HS-5 (cell line): ENCODE data around the gene ZYG11B.
"Not testable (repeated sequence)": the region's sequence is repeated elsewhere in the genome, so short reads cannot be mapped to it uniquely, and the experiment has no call there.

Experiments
- DNase-seq: peaks from one replicate; pipeline ENCODE4 v3.0.0-alpha.2; 2012; ENCODE audit warnings: low read depth

ZYG11B gene

DNA sequence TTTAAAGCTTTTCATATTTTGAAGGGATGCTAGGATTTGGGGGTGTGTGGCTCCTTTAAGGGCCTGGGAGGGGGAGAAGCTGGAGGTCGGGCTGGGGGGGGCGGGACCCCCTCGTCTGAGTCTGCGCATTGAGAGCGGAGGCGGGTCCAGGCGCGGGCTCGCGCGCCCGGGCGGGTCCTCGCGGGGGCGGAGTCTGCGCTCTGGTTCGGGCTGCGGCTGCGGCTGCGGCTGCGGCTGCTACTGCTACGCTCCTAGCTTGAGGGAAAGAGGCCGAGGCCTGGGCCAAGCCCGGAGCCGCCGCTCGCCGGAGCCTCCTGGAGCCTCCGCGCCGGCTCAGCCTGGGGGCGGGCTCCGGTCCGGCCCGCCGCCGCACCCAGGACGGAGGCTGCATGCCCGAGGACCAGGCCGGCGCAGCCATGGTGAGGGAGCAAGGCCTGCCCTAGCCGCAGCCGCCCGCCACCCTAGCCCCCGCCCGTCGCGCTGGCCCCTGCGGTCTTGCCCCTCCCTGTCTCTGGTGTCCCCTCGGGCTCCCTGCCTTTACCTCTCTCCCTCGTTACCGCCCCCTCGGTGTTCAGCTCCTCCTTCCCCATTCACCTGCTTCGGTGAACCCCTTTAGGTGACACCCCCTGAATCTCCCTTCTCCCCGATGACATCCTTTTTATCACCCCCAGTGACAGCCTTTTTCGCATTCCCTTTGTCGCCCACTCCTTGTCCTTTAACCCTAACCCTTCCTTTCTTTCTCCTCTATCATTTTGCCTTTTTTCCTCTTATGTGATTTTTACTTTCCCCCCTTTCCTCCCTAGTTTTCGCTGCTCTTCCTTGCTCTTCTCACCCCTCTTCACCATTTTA is at the start of gene ZYG11B:
Gene ZYG11B (plus strand): TSS at position 189 of the 849 bp plus-strand sequence. CDS start 201 bp downstream, at position 390.
- peak; percentile 40 for DNase-seq

DNA sequence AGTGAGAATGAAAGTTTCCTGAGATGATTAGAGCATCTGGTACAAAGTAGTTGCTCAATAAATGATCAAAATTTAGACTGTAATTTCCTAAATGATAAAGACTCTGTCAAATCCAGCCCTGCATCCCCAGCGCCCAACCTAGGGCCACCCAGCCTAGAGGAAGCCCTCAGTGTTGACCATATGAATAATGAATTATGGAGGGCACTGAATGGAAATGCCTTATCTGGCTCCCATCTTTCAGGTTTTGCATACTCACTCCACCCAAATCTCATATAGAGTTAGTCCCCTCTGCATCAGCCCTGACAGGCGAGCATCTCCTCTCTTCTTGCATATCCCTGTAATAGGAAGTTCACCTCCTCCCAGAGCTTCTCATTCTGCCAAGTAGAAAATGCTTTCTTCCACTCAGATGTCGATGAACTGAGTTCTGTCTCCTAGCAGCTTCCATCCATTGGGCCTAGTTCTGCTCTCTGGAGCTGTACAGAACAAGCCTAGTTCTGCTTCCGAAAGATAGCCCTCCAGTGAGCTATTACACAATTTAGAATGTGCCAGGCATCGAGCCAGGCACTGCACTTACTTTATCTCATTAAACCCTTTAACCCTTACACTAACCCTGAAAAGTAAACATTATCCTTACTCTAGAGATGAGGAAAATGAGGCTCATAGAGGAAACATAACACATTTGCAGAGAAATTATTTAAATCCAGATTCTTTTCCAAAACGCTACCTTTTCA is 49.0 kb upstream of the ZYG11B start:
- no peak for DNase-seq

DNA sequence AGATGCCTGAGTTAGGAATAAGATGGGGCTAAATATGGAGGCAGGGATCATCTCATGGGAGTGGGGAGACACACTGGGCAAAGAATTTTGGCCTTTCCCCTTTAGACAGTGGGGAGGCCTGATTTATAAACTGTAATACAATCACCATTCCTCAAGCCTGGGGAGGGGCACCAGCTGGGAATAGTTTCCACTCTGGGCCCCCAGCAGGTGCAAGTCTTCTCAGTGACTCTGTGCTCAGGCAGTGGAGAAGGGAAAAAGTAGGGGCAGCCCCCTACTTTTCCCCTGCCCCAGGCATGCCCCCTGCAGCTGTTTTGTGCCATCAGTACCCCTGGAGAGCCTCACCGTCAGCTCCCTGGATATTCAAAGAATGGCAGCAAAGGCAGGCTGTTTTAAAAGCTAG is 47.2 kb upstream of the ZYG11B start:
- no peak for DNase-seq

DNA sequence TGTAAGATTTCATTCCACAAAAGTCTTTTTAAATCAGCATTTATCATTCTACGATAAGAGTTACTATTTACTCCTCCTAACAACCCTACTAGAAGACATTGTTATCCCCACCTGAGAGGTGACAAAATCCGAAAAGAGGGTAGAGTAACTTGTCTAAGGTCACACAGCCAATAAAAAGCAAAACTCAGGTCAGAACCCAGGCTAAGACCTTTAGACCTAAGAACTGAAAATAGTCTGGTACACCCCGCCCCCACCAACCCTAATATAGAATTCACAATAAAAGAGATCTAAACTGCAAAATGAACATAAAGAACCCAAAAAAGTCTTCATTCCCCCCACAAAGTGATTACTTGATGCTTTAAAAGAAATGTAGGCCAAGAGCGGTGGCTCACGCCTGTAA is 46.8 kb upstream of the ZYG11B start:
- no peak for DNase-seq

DNA sequence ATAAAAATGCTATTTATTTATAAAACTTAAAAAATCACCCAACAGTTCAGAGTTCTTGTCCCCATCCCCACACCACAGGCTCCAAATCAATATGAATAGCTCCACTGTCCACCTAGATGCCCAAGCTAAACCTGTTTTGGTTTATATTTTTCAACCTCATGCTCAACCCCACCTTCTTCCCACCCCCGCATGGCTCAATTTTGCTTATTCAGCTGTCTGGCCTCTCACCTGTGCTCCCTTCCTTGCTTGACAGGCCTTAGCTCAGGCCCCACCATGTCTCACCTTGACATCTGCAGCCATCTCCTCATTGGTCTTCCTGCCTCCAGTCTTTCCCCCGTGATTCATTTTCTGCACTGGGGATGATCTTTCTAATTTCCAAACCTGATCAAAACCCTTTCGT is 45.9 kb upstream of the ZYG11B start:
- DNase-seq: no peak

DNA sequence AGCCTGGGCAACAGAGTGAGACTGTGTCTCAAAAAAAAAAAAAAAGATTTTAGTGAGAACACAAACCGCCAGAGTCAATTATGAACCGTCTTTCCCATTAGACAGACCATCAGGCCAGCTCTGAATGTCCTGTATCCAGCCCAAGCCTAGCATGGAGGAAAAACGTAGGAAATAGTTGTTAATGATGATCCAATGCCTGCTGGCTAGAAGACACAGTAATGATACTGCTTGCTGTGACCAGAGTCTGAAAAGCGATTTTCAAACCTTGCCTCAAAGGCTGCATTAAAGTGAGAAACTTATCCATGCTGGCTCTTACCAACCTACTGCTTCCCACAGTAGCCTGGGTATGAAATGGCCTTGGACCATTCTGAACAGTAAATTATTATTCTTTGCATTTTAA is 45.1 kb upstream of the ZYG11B start:
- no peak for DNase-seq

DNA sequence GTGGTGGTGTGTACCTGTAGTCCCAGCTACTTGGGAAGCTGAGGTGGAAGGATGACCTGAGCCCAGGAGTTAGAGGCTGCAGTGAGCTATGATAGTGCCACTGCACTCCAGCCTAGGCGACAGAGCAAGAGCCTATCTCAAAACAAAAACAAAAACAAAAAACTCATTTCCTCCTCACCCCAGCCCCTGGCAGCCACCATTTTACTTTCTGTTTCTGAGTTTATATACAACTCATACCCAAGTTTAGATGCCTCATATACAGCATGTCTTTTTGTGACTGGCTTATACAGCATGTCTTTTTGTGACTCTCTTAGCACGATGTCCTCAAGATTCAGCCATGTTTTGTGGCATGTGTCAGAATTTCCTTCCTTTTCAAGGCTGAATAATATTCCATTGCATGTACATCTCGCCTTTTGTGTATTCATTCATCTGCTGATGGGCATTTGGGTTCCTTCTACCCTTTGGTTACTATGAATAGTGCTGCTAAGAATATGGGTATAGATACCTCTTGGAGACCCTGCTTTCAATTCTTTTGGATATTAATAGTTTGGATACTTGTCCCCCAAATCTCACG is 42.8 kb upstream of the ZYG11B start:
- DNase-seq: no peak

DNA sequence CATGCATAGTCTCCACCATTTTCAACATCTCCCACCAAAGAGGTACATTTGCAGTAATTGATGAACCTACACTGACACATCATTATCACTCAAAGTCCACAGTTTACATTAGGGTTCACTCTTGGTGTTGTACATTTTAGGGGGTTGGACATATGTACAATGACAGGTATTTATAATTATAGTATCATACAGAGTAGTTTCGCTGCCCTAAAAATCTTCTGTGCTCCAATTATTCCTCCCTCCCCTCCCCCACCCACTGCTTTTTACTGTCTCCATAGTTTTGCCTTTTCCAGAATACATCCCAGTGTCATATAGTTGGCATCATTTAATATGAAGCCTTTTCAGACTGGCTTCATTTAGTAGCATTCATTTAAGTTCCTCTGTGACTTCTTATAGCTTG is 41.7 kb upstream of the ZYG11B start:
- no peak for DNase-seq

DNA sequence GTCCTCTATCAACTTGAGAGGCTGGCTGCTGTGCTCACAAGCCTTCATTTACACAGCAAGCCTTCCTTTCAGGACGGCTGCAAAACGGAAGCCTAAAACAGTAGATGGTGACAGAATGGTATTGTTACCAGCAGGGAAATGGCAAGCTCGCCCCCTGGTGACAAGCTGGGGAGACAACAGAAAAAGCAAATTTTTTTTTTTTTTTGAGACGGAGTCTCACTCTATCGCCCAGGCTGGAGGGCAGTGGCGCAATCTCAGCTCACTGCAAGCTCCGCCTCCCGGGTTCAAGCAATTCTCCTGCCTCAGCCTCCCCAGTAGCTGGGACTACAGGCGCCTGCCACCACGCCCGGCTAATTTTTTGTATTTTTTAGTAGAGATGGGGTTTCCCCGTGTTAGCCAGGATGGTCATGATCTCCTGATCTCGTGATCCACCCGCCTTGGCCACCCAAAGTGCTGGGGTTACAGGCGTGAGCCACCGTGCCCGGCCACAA is 39.9 kb upstream of the ZYG11B start:
- not testable (repeated sequence) for DNase-seq

DNA sequence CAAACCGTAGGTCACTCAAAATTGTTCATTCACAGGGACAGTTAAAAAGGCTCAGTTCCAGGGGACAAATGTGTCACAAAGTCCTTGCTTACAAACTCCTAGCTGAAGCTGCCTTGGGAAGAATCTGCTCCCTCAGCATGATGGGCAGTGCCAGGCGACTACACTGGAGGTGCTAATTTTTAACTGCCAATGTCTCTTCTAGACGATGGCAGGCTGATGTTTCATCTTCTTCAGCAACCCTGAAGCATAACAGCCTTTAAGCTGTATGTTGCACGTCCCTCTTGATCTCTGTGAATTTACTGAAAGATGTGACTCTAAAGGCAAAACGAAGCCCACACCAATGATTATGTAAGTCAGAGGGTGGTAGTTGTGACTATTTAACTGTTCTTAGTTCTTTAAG is 39.4 kb upstream of the ZYG11B start:
- no peak for DNase-seq

DNA sequence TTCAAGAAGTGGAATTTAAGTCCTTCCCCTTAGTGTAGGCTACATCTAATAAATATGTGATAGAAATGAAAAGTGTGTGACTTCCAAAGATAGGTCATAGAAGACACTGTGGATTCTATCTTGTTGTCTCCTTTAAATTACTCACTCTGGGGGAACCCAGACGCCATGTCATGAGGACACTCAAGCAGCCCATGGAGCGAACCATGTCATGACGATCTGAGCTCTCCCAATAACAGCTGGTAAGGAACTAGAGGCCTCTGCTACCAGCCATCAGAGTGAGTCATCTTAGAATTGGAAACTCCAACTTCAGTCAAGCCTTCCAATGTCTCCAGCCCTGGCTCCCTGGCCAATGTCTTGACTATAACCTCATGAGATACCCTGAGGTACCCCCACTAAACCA is 34.4 kb upstream of the ZYG11B start:
- no peak for DNase-seq

DNA sequence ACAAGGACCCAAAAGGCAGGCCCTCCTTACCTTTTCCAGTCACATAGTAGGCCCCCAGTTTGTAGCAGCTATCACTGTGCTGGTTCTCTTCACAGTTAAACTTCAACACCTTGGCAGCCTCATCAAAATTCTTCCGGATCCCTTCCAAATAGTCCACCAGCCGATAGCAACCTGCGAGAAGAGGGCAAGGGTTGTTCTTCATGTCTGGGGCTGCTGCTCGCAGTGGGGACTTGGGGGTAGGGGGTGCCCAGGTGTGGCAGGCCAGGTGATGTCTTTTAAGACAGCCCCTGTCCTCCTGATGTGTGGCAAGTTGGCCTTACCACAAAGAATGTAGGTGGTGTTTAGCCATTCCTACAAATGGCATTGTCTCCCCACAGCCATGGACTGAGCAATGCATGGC is 33.6 kb upstream of the ZYG11B start:
- no peak for DNase-seq

DNA sequence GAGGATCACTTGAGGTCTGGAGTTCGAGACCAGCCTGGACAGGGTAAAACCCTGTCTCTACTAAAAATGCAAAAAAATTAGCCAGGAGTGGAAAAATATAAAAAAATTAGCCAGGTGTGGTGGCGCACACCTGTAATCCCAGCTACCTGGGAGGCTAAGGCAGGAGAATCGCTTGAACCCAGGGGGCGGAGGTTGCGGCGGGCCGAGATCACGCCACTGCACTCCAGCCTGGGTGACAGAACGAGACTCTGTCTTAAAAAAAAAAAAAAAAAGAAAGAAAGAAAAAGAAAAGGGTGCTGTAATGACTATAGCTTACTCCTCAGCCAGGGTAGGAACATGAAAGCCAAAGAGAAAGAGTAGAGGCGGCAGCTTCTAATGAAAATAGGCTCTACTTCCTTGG is 32.9 kb upstream of the ZYG11B start:
- DNase-seq: not testable (repeated sequence)

DNA sequence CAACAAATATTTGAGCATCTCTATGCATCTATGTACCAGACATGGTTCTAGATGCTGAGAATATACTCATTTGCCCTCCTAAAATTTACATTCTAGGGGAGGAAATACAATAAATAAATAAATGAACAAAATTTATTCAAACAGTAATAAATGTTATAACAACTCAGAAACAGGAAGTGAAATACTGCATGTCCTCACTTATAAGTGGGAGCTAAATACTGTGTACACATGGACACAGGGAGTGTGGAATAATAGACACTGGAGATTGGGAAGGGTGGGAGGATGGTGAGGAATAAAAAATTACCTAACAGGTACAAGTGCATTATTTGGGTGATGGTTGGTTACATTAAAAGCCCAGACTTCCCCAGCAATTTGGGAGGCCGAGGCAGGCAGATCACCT is 32.4 kb upstream of the ZYG11B start:
- DNase-seq: no peak

DNA sequence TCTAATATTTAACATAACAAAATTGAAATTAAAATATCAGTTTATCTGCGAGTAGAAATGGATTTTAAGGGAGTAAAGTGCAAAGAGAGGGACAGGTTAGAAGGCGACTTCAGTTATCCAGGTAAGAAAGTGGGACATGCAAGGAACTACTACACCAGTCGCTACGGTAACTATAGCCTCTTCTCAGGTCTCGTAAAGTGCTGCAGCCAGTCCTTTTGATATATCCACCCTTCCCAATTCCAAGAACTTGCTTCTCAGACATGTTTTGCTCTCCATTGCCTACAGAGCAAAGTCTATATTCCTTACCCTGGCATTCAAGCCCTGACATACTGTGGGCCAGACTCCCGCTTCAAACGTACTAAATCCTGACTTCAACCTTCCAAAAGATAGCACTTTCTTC is 30.6 kb upstream of the ZYG11B start:
- DNase-seq: no peak

DNA sequence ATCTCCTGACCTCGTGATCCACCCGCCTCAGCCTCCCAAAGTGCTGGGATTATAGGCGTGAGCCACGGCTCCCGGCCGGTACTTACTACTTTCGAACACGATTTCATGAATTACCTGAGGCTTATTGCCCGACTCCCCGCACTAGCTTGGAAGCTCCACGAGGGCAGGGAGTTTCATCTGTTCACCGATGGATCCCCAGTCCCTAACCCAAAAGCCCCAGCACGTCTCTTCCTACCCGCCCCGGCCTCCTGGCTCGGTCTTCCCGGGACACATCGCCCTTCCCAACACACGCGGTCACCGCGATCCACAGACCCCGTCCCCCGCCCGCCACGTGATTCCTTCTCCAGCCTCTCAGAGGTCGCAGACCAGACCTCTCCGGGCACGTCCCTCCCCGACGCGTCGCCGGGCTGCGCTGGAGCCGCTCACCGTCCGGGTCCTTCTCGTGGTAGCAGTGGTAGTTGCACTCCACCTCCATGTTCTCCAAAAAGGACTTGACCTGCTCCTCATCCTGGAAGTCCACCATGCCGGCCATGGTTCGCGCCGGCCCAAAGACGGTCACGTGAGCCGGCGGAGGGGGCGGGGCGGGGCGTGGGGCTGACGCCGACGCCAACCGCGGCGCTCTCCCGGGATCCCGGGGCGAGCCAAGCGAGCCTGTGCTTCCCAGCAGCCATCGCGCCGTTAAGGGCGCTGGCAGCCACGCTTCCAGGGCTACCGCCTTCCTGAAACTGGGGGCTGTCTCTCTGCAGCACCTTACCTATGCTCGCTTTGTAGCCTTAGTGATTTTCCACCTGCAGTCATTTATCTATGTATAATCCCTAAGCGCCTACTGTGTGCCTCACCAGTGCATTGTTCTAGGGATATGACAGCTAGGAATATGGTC is 28.2 kb upstream of the ZYG11B start, which contains the start of gene COA7:
Gene COA7 (minus strand): TSS at position 553 of the 880 bp plus-strand sequence. CDS start 21 bp downstream, at position 532.
- peak; percentile 53 for DNase-seq

DNA sequence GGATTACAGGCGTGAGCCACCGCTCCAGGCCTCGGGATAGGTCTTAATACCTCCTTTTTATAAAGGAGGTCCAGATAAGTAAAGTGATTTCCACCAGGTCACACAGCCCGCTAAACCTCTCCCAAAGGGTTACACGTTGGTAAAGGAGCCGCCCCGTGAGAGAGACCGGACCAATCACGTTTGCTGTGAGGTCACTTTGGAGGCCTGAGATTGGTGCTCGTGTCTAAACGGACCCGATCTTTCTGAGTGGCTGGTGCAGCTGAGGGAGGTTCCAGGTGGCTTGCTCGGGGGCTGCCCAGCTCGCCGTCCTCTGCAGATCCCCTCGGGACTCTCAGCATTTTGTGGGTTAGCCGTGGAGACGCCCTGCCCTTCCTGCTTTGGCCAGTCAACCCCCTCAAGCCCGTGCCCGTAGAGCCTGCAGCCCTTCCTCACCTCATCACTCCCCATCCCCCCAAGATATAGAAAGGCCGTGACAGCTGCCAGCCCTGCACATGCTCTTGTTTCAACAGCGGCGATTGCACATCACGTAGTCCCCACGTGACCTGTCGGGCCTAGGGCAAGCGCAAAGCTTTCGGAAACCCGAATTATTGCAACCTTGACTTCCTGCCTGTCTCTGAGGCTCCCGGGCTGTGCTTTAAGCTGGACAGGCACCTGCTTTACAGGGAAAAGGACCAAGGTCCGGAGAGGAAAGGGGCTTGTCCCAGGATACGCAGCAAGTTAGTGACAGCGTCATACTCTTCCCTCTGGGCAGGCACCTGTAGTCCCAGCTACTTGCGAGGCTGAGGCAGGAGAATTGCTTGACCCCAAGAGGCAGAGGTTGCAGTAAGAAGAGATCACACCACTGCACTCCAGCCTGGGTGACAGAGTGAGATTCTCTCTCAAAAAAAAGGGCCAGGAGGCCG is 23.1 kb upstream of the ZYG11B start:
- DNase-seq: peak; percentile 80

DNA sequence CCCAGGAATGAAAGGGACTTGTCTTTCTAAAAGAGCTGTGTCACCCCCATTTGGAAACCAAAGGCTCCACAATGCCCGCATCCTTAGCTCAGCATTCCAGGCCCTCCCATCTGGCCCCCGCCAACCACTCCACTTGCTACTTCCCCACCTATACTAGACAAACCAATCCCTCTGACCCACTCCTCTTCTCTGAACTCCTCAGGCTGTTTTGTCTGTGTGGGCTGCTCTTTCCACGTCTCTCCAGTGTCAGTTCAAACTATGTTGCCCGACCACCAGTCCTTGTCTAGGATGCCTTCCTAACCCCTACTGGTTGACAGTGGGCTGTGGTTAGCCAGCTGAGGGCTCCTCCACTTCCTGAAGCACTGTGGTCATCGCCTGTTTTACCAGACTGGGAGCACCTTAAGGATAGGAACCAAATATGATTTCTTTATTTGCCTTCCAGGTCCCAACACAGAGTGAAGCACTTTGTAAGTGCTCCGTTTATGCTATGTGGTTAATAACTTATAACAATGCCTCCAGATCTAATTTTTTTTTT is 20.1 kb upstream of the ZYG11B start:
- DNase-seq: no peak

DNA sequence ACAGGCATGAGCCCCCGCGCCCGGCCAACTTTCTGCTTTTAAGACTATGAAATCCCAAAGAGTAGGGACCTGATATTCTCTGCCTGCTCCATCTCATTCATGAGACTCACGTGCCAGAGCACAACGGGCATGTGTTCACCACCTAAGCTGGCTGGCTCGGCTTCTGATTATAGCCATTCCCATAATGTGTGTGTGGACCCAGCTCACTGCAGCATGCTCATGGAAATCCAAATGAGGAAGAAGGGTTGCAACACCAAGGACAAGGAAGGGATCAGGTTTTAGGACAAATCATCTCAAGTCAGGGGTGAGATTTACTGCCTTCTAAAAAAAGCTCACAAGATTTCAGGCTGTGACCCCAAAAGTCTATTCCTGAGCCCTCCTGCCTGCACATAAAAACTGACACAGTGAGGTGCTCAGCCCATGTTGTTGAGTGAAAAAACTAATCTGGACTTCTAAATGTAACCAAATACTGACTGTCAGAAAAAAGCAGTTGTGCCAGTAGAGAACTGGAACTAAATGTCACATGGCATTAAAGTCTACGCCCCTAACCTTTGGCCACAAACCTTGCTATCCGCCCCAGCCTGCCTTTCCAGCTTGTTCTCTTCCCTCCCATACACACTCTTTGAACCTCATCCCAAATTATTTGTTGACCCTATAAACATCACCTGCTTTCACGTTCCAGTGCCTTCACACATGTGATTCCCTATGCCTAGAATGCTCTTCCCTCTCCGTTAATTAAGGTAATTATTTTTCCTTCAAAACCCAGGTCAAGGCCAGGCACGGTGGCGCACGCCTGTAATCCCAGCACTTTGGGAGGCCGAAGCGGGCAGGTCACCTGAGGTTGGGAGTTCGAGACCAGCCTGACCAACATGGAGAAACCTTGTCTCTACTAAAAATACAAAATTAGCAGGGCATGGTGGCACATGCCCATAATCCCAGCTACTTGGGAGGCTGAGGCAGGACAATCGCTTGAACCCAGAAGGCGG is 19.0 kb upstream of the ZYG11B start:
- no peak for DNase-seq
